Mammary epithelial cell (primary cell): ENCODE results near the gene SREK1.

Experiments used
- EZH2 ChIP-seq: IDR thresholded peaks from 2 replicates; pipeline ENCODE4 v1.6.1; 2012; ENCODE audit warnings: low read length, inconsistent platforms, borderline replicate concordance
- TF ChIP-seq, protein P1 (sequence below), 2 donors: IDR thresholded peaks in 1 of 2; conservative IDR thresholded peaks in 1 of 2; 2 replicates each; pipeline ENCODE4 v1.5.1; 2011 to 2012; ENCODE audit warnings: inconsistent platforms in 2 of 2, low read length in 2 of 2, mild to moderate bottlenecking in 2 of 2, control low read depth in 1 of 2, low read depth in 1 of 2; ENCODE audit not compliant: insufficient read depth in 1 of 2; ENCODE audit errors: extremely low read depth in 1 of 2

DNA sequence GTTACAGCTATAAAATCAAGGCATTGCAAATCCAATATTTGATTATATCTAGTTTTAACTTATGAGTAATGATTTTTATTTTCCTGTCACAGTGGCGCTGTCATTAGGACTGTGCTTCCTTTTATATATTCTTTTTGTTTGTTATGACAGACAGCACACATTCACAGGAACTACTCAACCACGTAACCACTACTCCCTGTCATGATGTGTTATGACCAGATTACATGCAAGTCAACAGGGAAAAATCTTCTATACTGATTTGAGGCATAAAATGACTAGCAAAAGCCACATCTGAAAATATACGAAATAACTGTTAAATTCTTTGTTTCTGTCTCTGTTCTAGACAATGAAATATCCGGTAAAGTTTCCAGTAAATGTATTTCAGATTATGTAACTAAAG lies 25.4 kb downstream of the SREK1 start:
- TF ChIP-seq, protein P1, sequence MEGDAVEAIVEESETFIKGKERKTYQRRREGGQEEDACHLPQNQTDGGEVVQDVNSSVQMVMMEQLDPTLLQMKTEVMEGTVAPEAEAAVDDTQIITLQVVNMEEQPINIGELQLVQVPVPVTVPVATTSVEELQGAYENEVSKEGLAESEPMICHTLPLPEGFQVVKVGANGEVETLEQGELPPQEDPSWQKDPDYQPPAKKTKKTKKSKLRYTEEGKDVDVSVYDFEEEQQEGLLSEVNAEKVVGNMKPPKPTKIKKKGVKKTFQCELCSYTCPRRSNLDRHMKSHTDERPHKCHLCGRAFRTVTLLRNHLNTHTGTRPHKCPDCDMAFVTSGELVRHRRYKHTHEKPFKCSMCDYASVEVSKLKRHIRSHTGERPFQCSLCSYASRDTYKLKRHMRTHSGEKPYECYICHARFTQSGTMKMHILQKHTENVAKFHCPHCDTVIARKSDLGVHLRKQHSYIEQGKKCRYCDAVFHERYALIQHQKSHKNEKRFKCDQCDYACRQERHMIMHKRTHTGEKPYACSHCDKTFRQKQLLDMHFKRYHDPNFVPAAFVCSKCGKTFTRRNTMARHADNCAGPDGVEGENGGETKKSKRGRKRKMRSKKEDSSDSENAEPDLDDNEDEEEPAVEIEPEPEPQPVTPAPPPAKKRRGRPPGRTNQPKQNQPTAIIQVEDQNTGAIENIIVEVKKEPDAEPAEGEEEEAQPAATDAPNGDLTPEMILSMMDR (conservative IDR thresholded peaks at IDR 0.05 in 1 of 2, IDR thresholded peaks at IDR 0.05 in 1 of 2; ENCODE audit: extremely low read depth in 1 of 2, insufficient read depth in 1 of 2, low read depth in 1 of 2, low read length in 2 of 2): no peak
- TF ChIP-seq EZH2: no peak
